ENCODE measurements around the gene HBA2.
A peak's percentile ranks its signal among the peaks of the same experiment; 100 is the strongest.
"Not testable (repeated sequence)": the region's sequence is repeated elsewhere in the genome, so short reads cannot be mapped to it uniquely, and the experiment has no call there.

The HBA2 gene

GRCh38 chr16:159136-159849 is 13.4 kb upstream of the HBA2 start:
- DNase-seq = no peak

- not testable (repeated sequence) for DNase-seq
Measured at GRCh38 chr16:160242-160641, 12.4 kb upstream of the HBA2 start.

DNA sequence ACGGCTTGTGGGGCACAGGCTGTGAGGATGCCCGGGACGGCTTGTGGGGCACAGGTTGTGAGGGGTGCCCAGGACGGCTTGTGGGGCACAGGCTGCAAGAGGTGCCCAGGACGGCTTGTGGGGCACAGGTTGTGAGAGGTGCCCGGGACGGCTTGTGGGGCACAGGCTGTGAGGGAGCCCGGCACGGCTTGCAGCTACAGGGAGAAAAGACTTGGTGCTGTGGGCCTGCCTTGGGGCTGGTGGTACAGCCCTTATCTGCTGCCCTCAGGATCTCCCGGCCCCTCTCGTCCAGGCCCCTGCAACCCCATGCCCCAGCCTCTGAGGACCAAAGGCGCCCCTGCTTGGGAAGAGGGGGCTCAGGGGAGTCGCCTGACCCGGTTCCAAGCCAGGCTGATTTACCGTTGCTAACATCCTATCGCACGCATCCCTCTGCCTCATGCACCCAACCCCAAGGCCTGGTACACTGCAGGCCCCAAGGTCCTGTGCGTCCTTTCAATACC is 11.9 kb upstream of the HBA2 start:
- DNase-seq = no peak

DNA sequence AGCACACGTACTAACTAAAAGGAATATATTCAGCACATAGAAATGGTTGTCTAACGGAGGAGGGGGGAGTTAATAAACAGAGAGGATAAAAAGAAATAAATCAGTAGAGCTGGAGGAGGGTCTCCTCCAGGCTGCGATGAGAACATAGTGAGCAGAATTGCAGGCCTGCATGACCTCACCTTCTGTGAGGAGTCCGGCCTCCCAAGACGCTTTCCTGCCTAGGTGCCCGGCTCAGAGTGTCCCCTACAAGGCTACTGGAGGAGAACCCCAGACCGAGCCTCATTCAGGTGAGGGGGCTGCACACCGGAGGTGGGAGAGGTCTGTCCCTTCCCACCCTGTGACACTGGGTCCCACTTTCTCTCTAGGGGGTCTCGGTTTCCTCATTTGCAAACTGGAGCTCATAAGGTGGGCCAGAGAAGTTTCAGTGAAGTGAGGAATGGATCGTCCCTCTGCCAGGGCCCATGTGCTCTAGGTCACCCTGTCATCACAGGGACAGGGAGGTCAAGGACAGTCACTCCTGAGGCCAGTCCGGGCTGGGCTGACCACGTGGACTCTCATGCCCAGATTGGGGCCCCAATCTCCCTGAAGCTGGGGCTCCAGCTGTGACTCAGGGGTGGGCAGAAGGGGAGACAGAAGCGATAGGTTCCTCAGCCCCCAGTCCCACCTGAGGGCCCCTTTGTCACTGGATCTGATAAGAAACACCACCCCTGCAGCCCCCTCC is 10.2 kb upstream of the HBA2 start:
- DNase-seq = no peak

DNA sequence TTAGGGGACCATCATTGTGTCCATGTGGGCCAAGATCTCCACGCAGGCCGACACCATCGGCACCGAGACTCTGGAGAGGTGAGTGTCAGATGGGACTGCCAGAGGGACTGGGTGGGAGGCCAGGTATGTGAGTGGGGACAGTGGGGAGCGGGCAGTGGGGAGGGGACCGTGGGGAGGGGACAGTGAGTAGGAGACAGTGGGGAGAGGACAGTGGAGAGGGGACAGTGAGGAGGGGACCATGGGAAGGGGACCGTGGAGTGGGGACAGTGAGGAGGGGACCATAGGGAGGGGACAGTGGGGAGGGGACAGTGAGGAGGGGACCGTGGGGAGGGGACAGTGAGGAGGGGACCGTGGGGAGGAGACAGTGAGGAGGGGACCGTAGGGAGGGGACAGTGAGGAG is 9.5 kb upstream of the HBA2 start:
- not testable (repeated sequence) for DNase-seq

DNA sequence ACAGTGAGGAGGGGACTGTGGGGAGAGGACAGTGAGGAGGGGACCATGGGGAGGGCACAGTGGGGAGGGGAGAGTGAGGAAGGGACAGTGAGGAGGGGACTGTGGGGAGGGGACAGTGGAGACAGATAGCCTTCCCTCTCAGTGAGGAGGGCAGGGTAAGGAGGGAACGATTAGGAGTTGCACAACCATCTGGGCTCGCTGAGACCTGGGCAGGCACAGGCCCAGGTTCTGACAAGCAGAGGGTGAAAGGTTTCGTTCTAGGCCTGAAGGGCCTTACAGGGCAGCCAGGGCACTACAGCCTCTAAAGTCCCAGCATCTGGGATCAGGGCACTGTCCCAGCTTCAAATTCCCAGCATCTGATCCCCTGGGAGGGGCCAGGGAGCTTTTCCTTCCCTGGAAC is 9.0 kb upstream of the HBA2 start:
- not testable (repeated sequence) for DNase-seq

DNA sequence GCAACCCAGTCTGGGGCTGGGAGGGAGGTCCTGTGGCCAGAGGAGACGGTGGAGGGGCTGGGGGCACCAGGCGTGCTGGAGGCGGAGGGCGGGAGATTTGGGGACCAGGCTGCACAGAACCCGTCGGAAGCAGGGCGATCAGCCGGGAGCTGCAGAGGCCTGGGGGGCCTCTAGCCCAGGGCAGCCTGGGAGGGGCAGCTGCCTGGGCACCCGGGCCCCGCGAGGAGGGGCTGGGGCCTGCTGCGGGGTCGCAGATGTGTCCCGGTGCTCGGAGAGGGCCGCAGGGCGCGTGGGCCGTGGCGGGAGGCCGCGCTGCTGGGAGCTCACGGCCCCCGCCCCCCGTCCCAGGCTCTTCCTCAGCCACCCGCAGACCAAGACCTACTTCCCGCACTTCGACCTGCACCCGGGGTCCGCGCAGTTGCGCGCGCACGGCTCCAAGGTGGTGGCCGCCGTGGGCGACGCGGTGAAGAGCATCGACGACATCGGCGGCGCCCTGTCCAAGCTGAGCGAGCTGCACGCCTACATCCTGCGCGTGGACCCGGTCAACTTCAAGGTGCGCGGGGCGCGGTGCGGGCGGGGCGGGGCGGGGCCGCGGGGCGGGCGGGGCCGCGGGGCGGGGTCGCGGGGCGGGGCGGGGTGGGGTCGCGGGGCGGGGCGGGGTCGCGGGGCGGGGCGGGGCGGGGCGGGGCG is 8.4 kb upstream of the HBA2 start:
- DNase-seq = not testable (repeated sequence)

DNA sequence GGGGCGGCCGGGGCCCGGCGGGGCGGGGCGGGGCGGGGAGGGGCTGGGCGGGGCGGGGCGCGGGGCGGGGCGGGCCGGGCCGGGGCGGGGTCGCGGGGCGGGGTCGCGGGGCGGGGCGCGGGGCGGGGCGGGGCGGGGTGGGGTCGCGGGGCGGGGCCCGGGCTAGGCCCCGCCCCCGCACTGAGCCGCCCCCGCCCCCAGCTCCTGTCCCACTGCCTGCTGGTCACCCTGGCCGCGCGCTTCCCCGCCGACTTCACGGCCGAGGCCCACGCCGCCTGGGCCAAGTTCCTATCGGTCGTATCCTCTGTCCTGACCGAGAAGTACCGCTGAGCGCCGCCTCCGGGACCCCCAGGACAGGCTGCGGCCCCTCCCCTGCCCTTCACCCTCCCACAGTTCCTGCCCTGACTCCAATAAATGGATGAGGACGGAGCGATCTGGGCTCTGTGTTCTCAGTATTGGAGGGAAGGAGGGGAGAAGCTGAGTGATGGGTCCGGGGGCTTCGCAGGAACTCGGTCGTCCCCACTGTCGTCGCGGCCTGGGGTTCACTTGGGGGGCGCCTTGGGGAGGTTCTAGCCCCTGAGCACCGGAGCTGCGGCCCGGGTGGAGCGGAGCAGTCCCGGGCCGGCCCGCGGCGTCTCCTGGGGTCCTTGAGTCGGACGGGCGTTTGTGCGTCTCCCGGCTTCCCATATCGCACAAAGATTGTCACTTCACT is 7.7 kb upstream of the HBA2 start:
- no peak for DNase-seq

- peak in 1 of 2 donors; percentile 31 for DNase-seq
Measured at GRCh38 chr16:165539-166374, 6.9 kb upstream of the HBA2 start, which contains the start of gene HBM. TSS of gene HBM (plus strand) at chr16:165978. CDS start at chr16:165998, 20 bp downstream.

DNA sequence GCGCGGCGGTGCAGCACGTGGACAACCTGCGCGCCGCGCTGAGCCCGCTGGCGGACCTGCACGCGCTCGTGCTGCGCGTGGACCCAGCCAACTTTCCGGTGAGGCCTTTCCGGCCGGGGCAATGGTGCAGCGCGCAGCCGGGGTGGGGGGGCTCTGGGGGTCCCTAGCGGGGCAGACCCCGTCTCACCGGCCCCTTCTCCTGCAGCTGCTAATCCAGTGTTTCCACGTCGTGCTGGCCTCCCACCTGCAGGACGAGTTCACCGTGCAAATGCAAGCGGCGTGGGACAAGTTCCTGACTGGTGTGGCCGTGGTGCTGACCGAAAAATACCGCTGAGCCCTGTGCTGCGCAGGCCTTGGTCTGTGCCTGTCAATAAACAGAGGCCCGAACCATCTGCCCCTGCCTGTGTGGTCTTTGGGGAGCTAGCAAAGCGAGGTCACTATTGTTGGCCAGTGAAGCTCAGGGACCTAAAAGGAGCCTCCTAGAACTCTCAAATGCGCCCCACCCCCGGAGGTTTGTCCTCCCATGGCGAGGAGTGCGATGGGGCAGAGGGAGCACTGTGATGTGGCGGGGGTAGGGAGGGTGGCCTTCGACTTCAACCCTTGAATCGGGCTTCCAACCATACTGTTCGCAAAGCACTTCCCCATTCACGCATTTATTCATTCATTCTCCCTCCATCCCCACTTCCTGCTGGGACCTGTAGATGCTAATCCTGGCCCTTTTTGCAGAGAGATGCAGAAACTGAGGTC is 6.1 kb upstream of the HBA2 start:
- DNase-seq = no peak

GRCh38 chr16:167122-167690 is 5.5 kb upstream of the HBA2 start:
- no peak for DNase-seq

GRCh38 chr16:168424-168823 is 4.3 kb upstream of the HBA2 start:
- DNase-seq = no peak

- DNase-seq = no peak
Measured at GRCh38 chr16:169014-169413, 3.7 kb upstream of the HBA2 start.

DNA sequence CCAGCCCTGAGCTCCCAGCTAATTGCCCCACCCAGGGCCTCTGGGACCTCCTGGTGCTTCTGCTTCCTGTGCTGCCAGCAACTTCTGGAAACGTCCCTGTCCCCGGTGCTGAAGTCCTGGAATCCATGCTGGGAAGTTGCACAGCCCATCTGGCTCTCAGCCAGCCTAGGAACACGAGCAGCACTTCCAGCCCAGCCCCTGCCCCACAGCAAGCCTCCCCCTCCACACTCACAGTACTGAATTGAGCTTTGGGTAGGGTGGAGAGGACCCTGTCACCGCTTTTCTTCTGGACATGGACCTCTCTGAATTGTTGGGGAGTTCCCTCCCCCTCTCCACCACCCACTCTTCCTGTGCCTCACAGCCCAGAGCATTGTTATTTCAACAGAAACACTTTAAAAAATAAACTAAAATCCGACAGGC is 2.6 kb upstream of the HBA2 start:
- DNase-seq = not testable (repeated sequence)

DNA sequence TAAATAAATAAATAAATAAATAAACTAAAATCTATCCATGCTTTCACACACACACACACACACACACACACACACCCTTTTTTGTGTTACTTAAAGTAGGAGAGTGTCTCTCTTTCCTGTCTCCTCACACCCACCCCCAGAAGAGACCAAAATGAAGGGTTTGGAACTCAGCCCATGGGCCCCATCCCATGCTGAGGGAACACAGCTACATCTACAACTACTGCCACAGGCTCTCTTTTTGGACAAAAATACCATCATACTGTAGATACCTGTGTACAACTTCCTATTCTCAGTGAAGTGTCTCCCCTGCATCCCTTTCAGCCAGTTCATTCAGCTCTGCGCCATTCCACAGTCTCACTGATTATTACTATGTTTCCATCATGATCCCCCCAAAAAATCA is 1.9 kb upstream of the HBA2 start:
- no peak for DNase-seq

GRCh38 chr16:173211-173854 is 657 bp downstream of the HBA2 start:
- DNase-seq = not testable (repeated sequence)

- DNase-seq = not testable (repeated sequence)
Measured at GRCh38 chr16:173928-174769, 1.5 kb downstream of the HBA2 start.

GRCh38 chr16:175011-175949 is 2.6 kb downstream of the HBA2 start:
- no peak for DNase-seq

Measured in stimulated activated CD4-positive, alpha-beta T cell treated with anti-CD3 and anti-CD28 coated beads, Interleukin-2, amount 100 ng/mL, for 24 hours (primary cell).